Inflammatory macrophage treated with lipopolysaccharide for 4 hours (primary cell): Measurements from ENCODE around the gene KANK4.

Experiments used
- DNase-seq: peaks from one replicate; pipeline ENCODE4 v3.0.0-alpha.2; 2020

The KANK4 gene

DNA sequence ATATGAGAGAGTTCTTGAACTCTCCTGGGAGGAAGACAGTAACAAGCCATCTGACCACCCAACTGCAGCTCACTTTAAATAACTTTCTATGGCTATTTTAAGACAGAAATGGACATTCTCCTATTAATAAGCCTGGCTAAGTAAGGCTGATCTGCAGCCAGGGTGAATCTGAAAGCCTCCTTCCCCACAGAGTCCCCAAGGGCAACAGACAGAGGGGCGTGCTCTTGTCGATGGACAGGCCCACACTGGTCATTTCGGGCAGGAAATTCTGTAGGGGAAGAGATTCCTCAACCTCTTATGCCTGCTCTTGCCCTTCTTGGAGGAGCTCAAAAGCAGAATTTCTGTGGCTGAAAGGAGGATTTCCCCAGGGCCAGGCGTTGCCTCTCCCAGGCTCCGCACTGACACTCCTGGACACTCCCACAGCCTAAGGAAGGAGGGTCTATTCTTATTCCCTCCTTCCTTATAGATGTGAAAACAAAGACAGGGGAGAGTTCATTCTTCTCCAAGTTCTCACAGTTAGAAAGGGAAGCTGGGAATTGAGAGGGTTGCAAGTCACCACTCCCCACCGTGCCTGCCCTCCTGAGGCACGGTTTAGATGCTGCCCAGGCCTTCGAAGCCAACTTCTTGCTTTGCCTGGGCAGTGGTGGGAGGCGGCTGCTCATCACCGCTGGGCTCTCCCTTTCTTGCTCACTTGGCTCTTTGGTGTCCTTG is 17.9 kb upstream of the KANK4 start:
- no peak for DNase-seq

- DNase-seq: no peak
Observed at GRCh38 chr1:62336638-62336994, 17.4 kb upstream of the KANK4 start.

DNA sequence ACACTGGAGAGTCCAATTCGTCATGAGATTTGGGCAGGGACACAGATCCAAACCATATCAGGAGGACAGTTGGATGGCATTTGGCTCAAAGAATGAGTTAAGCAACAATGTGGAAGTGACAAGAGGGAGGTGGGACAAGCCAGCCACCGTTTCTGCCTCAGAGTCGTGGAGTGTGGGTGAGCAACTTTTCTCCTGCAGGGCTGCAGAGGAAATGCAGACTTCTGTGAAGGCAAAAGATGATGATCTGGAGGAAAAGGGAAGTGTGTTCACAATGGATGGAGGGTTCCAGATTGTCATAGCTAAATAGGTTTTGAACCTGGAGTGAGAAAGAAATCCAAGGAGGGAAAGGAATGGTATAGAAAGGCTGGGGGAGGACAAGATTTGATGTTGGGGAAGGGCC is 16.4 kb upstream of the KANK4 start:
- DNase-seq: peak; percentile 40

GRCh38 chr1:62334434-62334985 is 15.3 kb upstream of the KANK4 start:
- DNase-seq: no peak

- DNase-seq: no peak
Observed at GRCh38 chr1:62333441-62333840, 14.2 kb upstream of the KANK4 start.

DNA sequence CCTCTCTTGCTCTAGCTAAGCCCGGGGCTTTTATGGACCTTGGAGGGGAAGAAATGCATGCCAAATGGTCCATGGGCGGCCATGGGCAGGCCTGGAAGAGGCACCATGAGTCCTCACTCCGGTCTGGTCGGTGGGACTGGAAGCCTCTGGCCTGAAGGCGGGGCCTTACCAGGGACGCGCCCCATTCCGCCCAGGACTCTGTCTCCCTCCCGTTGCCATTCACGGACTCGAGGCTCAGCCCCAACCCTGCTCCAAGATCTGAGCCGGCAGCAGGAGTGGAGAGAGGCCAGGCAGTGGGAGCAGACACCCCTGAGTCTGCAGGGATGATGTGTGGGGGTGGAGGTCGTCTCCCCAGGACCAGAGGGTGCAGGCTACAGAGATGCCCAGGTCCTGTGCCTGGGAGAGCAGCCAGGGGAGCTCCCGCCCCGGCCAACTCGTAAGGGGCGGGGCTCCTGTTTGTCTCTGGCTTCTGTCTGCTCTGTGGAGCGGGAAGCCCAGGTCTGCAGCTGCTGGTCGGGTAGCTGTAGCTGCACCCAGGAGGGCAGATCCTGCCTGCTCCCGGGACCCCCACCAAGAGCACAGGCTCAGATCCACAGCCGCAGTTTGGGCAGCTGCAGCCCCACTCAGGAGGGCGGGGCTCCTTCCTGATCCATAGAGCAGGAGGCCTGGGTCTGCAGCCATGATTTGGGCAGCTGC is 8.3 kb upstream of the KANK4 start:
- no peak for DNase-seq

DNA sequence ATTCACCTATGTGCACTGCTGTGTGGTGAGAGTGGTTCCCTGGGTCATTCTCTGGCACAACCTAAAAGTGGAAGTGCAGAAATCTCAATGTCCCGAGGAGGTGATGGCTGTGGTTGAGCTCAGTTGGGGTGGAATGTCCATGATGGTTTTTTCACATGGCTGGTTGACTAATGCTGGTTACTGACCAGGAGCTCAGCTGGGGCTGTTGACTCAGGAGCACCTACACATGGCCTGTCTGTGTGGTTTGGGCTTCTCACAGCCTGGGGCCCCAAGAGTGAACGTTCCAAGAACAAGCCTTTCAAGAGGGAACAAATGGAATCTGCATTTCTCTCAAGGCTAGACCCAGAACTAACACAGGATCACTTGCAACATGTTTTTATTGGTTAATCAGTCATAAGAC is 6.4 kb upstream of the KANK4 start:
- peak; percentile 52 for DNase-seq

DNA sequence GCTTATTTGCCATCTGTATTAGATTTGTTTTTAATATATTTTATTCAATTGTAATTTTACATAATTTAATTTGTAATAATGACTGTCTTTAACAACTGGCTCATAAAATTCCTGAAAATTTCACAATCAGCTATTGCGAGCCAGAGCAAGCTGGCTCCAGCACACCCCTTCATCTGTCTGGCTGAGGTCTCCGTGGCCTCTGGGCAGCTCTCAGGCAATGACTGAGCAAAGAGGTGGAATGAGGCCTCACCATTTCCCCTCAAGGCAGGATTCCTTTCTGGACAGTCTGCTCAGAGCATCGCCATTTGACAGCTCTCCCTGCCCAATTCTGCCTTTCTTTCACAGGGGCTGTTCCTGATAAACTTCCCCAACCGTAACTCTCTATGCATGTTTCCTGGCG is 5.8 kb upstream of the KANK4 start:
- DNase-seq: no peak

- DNase-seq: peak; percentile 46
Observed at GRCh38 chr1:62321446-62321845, 2.2 kb upstream of the KANK4 start.

GRCh38 chr1:62318320-62318755 is 896 bp downstream of the KANK4 start:
- DNase-seq: no peak

- DNase-seq: no peak
Observed at GRCh38 chr1:62317021-62317768, 2.0 kb downstream of the KANK4 start.

DNA sequence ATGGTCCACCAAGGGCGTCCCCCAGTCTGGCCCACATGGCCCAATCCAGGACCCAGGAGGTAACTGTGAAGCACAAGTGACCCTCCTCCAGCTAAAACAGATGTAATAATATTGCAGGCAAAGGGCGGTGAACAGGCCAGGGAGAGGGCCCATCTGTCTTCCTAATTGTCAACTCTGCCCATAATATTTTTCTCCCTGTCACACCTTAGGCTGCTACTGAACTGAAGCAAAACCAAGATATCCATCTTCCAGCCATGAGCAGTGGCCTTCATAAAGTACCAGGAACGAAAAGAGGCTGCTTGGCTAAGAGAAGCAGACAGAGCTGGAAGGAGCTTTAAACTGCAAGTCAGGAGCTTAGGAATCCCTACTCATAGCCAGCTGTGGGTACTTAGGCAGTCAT is 3.1 kb downstream of the KANK4 start:
- no peak for DNase-seq

GRCh38 chr1:62315387-62315786 is 3.8 kb downstream of the KANK4 start:
- no peak for DNase-seq

GRCh38 chr1:62314454-62315350 is 4.5 kb downstream of the KANK4 start:
- no peak for DNase-seq

GRCh38 chr1:62312698-62313097 is 6.5 kb downstream of the KANK4 start:
- DNase-seq: no peak

DNA sequence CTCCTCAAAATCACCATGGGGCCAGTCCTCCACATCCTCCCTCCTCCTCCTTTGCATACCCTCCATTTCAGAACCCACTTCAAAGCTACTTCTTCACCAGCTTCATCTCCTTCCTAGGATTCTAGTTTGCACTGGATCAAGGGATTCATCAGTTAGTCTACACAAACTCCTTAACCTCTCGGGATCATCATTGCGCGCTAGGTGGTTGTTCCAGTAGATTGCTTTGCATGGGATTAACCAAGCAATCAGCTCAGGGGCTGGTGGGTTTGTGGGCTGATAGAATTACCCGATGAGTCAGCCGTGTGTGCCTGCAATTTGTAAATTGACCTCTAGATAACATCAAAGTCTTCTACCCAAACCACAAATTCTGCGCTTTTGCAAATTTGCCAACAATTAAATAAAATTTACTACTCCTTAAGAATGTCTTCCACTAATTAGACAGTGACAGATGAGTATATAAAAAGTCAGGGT is 7.7 kb downstream of the KANK4 start:
- DNase-seq: no peak

GRCh38 chr1:62309906-62310305 is 9.3 kb downstream of the KANK4 start:
- no peak for DNase-seq

DNA sequence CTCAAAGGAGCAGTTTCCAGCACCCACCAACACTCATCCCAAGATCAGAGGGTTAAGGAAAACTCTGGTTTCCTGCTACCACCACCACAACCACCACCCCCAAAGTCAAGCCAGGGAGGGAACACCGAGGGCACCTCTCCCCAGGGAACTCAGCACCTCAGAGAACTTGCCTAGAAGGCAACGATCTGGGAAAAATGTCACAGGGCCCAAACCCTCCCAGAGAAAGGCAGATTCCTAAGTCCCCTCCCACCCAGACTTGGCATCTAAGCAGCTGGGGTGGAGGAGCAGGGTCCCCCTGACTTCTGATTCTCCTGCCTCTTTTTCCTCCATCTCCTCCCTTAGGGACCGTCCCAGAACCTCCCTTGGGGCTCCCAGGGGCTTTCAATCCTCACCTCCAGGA is 10.6 kb downstream of the KANK4 start:
- no peak for DNase-seq

DNA sequence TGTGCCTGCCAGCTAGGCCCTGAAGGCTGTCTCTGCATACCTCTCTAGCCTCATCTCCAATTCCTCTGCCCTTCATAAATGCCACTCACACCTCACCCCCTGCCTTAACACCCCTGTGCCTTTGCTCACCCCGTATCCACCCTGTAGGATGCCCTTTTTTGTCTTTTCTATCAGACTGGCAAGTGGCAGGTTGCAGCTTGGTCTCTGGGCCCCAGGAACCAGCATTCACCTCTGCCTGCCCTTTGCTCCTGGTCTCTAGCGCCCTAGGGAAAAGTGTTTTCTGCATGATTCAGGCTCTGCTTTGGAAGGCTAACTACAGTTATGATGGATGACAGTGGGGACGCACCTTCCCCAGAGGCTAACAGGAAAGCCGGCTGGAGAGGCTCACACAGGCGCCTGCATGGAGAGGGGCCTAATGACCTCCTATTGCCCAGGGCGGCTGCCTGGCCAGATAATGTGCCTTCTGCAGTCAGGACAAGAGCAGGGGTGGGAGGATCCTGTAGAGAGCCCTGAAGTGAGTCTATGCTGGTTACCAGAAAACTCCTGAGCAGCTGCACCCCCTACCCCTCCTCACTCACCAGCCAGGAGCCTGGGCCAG is 11.2 kb downstream of the KANK4 start:
- no peak for DNase-seq

- no peak for DNase-seq
Observed at GRCh38 chr1:62307446-62307845, 11.8 kb downstream of the KANK4 start.

- no peak for DNase-seq
Observed at GRCh38 chr1:62306065-62306464, 13.2 kb downstream of the KANK4 start.

DNA sequence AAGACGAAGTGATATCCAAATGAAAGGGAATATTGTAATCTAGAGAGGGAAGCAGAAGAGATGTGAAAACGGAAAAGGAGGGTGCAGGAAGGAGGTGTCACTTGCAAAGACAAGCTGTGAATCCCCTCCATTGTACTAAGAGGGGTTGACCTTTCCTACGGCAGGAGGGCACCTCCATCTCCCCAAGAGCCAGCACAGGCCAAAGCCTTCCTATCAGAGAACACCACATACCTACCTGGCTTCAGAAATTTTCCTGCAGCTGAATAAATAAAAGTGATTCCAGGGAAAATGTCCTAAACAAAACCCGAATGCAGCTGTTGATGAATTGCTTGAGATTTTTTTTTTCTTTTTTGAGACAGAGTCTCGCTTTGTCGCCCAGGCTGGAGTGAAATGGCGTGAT is 14.3 kb downstream of the KANK4 start:
- no peak for DNase-seq
